OCI-LY7 (cell line): Measurements from ENCODE around the gene LRRC7. TPM values are rescaled to one million over a fixed set of nuclear protein-coding genes. Genes with fewer than 3 reads are reported as not detected.

Source experiments
- BruUV-seq: library from RNA; stranded (reverse); fragments of 400-500 nt; replicated peaks from 2 replicates; lab custom pipeline; 2021; lab: Mats Ljungman, UMichigan
- CTCF ChIA-PET: fragments of 300-600 bp; sonication (Branson Sonifier 250); formaldehyde crosslinking; loops from one replicate; lab custom pipeline; 2022; ENCODE audit warnings: antibody characterized with exemption; ENCODE audit not compliant: unreplicated experiment; lab: Charles Lee
- POLR2A ChIA-PET: fragments of 300-600 bp; sonication (Branson Sonifier 250); formaldehyde crosslinking; loops from one replicate; lab custom pipeline; 2022; ENCODE audit warnings: antibody characterized with exemption; lab: Charles Lee
- DNase-seq: peaks from one replicate; pipeline ENCODE4 v3.0.0-alpha.2; 2015; ENCODE audit warnings: low spot score
- H2AFZ ChIP-seq: fragments of 200-600 bp; sonication (generic), shearing (Covaris generic); 2 replicates; pipeline ENCODE4 v1.6.1; 2014; ENCODE audit warnings: mild to moderate bottlenecking, antibody characterized with exemption, low read length, moderate library complexity
- H3K27ac ChIP-seq: fragments of 200-600 bp; sonication (generic); 2 replicates; pipeline ENCODE4 v1.5.1; 2014; ENCODE audit warnings: mixed run types, low read depth, mild to moderate bottlenecking, moderate library complexity, low read length, inconsistent platforms; ENCODE audit not compliant: poor library complexity, severe bottlenecking
- H3K36me3 ChIP-seq: fragments of 200-600 bp; sonication (generic); 2 replicates; pipeline ENCODE4 v1.6.1; 2014; ENCODE audit warnings: mild to moderate bottlenecking, antibody characterized with exemption, low read length, moderate library complexity, mixed read lengths; ENCODE audit not compliant: insufficient read depth
- H3K4me1 ChIP-seq: fragments of 200-600 bp; sonication (generic); 2 replicates; pipeline ENCODE4 v1.5.1; 2014; ENCODE audit warnings: mild to moderate bottlenecking, low read length; ENCODE audit not compliant: insufficient read depth, poor library complexity, severe bottlenecking
- H3K4me2 ChIP-seq: fragments of 200-600 bp; sonication (generic); 2 replicates; pipeline ENCODE4 v1.6.1; 2014; ENCODE audit warnings: mild to moderate bottlenecking, low read length
- H3K4me3 ChIP-seq: fragments of 200-600 bp; sonication (generic); 2 replicates; pipeline ENCODE4 v1.5.1; 2014; ENCODE audit warnings: mild to moderate bottlenecking, low read depth, low read length; ENCODE audit not compliant: poor library complexity, severe bottlenecking
- H3K79me2 ChIP-seq: fragments of 200-600 bp; sonication (generic); 2 replicates; pipeline ENCODE4 v1.6.1; 2016; ENCODE audit warnings: low read depth, mild to moderate bottlenecking, low read length, moderate library complexity, mixed read lengths; ENCODE audit not compliant: insufficient read depth
- H3K9me2 ChIP-seq: fragments of 200-600 bp; sonication (generic); 2 replicates; pipeline ENCODE4 v1.6.1; 2016; ENCODE audit warnings: mild to moderate bottlenecking, low read length, mixed read lengths; ENCODE audit not compliant: insufficient read depth
- H3K9me3 ChIP-seq: fragments of 200-600 bp; sonication (generic); 2 replicates; pipeline ENCODE4 v1.6.1; 2014; ENCODE audit warnings: mild to moderate bottlenecking, mixed run types, low read length, mixed read lengths
- H4K20me1 ChIP-seq: fragments of 200-600 bp; sonication (generic); 2 replicates; pipeline ENCODE4 v1.6.1; 2014; ENCODE audit warnings: mild to moderate bottlenecking, antibody characterized with exemption, low read length, moderate library complexity, mixed read lengths; ENCODE audit not compliant: insufficient read depth
- CTCF ChIP-seq: fragments of 200-600 bp; sonication (generic); conservative IDR thresholded peaks from 2 replicates; pipeline ENCODE4 v1.5.1; 2014; ENCODE audit warnings: mild to moderate bottlenecking, antibody characterized with exemption, low read length, moderate library complexity, mixed read lengths
- EZH2phosphoT487 ChIP-seq: fragments of 200-600 bp; sonication (generic); IDR thresholded peaks from 2 replicates; pipeline ENCODE4 v1.6.1; 2018; ENCODE audit warnings: low read depth, borderline replicate concordance, mild to moderate bottlenecking, mixed run types, antibody characterized with exemption, low read length, moderate library complexity, mixed read lengths
- intact Hi-C: fragments of 100-400 bp; cut with micrococcal nuclease; formaldehyde crosslinking; loops from one replicate; pipeline ENCODE4 v1.10.0; 2022; ENCODE audit not compliant: unreplicated experiment
- total RNA-seq, 2 experiments: library from RNA; depleted of rRNA in 1 of 2; stranded (reverse); fragments of >200 nt in 1 of 2; shearing (Covaris generic) in 1 of 2; gene quantifications; 2 replicates each; pipeline ENCODE4 v1.2.3, GENCODE V29; 2014 to 2022

The LRRC7 gene
- total RNA-seq, 2 experiments from 2014 or later = not detected

DNA sequence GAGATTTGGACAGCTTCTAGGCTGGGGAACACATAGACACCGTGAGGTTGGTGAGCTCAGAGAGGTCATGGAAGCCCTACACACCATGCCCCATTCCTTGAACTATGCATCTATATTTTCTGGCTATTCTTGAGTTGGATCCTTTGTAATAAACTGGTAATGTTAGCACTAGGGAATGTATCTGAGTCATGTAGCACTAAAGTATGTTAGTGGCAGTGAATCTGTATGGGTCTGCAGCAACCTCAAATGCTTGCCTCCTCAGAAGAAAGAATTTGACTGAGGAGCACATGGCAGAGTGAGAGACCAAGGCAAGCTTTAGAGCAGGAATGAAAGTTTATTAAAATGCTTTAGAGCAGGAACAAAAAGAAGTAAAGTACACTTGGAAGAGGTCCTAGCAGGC is 43.7 kb upstream of the LRRC7 start:
- H3K9me3 ChIP-seq = no peaks in the 10 kb centered on the region
- no peak for DNase-seq
- no peak for TF ChIP-seq CTCF
- no peak for TF ChIP-seq EZH2phosphoT487
- no peak overlapping the region for H2AFZ ChIP-seq
- no peaks in the 10 kb centered on the region for H4K20me1 ChIP-seq
- BruUV-seq = no TSS peak
- no peaks in the 10 kb centered on the region for H3K4me1 ChIP-seq
- no peaks in the 10 kb centered on the region for H3K9me2 ChIP-seq
- no peaks in the 10 kb centered on the region for H3K36me3 ChIP-seq
- H3K79me2 ChIP-seq = no peaks in the 10 kb centered on the region
- intact Hi-C loops = no loop called here
- no peak overlapping the region for H3K27ac ChIP-seq
- POLR2A ChIA-PET = interaction anchor here (0.6 kb wide), 1 partner anchor 39 kb away, joined by 3 read pairs; no protein-coding TSS in a partner anchor
- H3K4me3 ChIP-seq = no peak overlapping the region
- H3K4me2 ChIP-seq = no peak overlapping the region
- CTCF ChIA-PET = no interaction called here

DNA sequence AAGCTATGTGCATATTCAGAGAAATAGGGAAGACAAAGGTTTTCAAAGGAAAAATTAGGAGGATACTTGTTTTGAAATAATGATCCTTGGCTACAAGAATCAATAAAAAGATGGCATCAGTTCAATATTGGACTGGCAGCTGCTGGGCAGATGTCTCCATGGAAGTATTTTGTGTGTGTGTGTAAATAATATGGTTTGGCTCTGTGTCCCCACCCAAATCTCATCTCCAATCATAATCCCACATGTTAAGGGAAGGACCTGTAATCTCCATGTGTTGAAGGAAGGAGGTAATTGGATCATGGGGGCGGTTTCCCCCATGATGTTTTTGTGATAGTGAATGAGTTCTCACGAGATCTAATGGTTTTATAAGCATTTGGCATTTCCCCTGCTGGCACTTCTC is 40.4 kb upstream of the LRRC7 start:
- Histone ChIP-seq H3K27ac (no peak overlapping the region), H3K9me2 (no peaks in the 10 kb centered on the region), H4K20me1 (no peaks in the 10 kb centered on the region), H3K4me3 (no peak overlapping the region), H3K4me2 (no peak overlapping the region), H3K79me2 (no peaks in the 10 kb centered on the region), H3K4me1 (no peaks in the 10 kb centered on the region), H3K36me3 (no peaks in the 10 kb centered on the region), H2AFZ (no peak overlapping the region), H3K9me3 (no peaks in the 10 kb centered on the region)
- BruUV-seq = no TSS peak
- no peak for TF ChIP-seq EZH2phosphoT487
- intact Hi-C loops = no loop called here
- ChIA-PET CTCF (no interaction called here), POLR2A (no interaction called here)
- DNase-seq = no peak

GRCh38 chr1:69528376-69528775 is 39.3 kb upstream of the LRRC7 start:
- POLR2A ChIA-PET = no interaction called here
- Histone ChIP-seq H3K4me2 (no peak overlapping the region), H3K9me3 (no peaks in the 10 kb centered on the region), H3K79me2 (no peaks in the 10 kb centered on the region), H3K4me3 (no peak overlapping the region), H3K27ac (no peak overlapping the region), H2AFZ (no peak overlapping the region), H4K20me1 (no peaks in the 10 kb centered on the region), H3K9me2 (no peaks in the 10 kb centered on the region), H3K36me3 (no peaks in the 10 kb centered on the region), H3K4me1 (no peaks in the 10 kb centered on the region)
- no peak for DNase-seq
- CTCF ChIA-PET = no interaction called here
- TF ChIP-seq EZH2phosphoT487 = no peak
- no peak for TF ChIP-seq CTCF
- intact Hi-C loops = no loop called here
- BruUV-seq = no TSS peak
